ENCODE measurements around the gene HPS3. TPM values are rescaled to one million over a fixed set of nuclear protein-coding genes. Genes with fewer than 3 reads are reported as not detected.
A peak's percentile ranks its signal among the peaks of the same experiment; 100 is the strongest.
"Not testable (repeated sequence)": the region's sequence is repeated elsewhere in the genome, so short reads cannot be mapped to it uniquely, and the experiment has no call there.

The HPS3 gene
- polyA plus RNA-seq, 1 donor from 2014 or later, result 17.1 TPM

DNA sequence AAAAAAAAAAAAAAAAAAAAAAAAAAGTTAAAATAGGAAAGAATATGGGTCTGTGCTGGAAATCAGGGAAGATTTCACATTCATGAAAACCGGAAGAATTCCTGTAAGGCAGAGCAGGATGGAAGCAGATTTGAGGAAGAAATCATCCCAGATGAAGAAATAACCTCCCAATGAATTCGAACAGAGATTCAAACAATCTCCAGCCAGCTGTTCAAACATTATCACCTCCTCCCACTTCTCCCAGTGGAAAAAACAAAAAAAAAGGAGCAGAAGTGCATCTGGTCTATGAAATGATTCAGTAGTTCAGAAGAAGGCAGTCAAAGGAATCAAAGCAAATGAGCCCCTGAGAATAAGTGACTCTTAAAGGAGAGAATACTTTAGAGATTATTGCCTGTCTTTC lies 59.1 kb downstream of the HPS3 start:
- Histone ChIP-seq H3K4me2 (ENCODE audit: low read length) (no peak overlapping the region), H3K9me3 (ENCODE audit: low read length) (peaks cover 4% of the 10 kb centered on the region), H3K9me2 (ENCODE audit: insufficient read depth, low read length) (no peaks in the 10 kb centered on the region), H4K20me1 (ENCODE audit: insufficient read depth) (no peaks in the 10 kb centered on the region), H3F3A (ENCODE audit: insufficient read depth, low read length, poor library complexity, severe bottlenecking) (no peaks in the 10 kb centered on the region), H3K9ac (ENCODE audit: low read length) (no peak overlapping the region), H3K36me3 (ENCODE audit: insufficient read depth, low read length) (no peaks in the 10 kb centered on the region), H3K27ac (ENCODE audit: low read length) (no peak overlapping the region), H3K27me3 (ENCODE audit: insufficient read depth, low read depth, low read length) (no peaks in the 10 kb centered on the region), H2AFZ (ENCODE audit: low read depth, low read length) (no peak overlapping the region), H3K4me3 (ENCODE audit: low read length) (no peak overlapping the region), H3K79me2 (replicated peaks; ENCODE audit: insufficient read depth, low read length) (no peaks in the 10 kb centered on the region)
- TF ChIP-seq REST (IDR thresholded peaks at IDR 0.05; ENCODE audit: borderline replicate concordance) (no peak), MXI1 (conservative IDR thresholded peaks at IDR 0.05; ENCODE audit: poor library complexity, severe bottlenecking) (no peak), EP300 (conservative IDR thresholded peaks at IDR 0.05; ENCODE audit: poor library complexity, severe bottlenecking) (no peak), EZH2 (IDR thresholded peaks at IDR 0.05; ENCODE audit: borderline replicate concordance, insufficient read depth, low read length, poor library complexity, severe bottlenecking) (no peak)
- TF ChIP-seq, protein P1, sequence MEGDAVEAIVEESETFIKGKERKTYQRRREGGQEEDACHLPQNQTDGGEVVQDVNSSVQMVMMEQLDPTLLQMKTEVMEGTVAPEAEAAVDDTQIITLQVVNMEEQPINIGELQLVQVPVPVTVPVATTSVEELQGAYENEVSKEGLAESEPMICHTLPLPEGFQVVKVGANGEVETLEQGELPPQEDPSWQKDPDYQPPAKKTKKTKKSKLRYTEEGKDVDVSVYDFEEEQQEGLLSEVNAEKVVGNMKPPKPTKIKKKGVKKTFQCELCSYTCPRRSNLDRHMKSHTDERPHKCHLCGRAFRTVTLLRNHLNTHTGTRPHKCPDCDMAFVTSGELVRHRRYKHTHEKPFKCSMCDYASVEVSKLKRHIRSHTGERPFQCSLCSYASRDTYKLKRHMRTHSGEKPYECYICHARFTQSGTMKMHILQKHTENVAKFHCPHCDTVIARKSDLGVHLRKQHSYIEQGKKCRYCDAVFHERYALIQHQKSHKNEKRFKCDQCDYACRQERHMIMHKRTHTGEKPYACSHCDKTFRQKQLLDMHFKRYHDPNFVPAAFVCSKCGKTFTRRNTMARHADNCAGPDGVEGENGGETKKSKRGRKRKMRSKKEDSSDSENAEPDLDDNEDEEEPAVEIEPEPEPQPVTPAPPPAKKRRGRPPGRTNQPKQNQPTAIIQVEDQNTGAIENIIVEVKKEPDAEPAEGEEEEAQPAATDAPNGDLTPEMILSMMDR (IDR thresholded peaks at IDR 0.05; ENCODE audit: poor library complexity, severe bottlenecking), result no peak

GRCh38 chr3:149195221-149195620 lies 65.8 kb downstream of the HPS3 start:
- Histone ChIP-seq H3K9ac (ENCODE audit: low read length) (no peak overlapping the region), H3K27me3 (ENCODE audit: insufficient read depth, low read depth, low read length) (peaks cover 5% of the 10 kb centered on the region), H3K4me2 (ENCODE audit: low read length) (no peak overlapping the region), H4K20me1 (ENCODE audit: insufficient read depth) (no peaks in the 10 kb centered on the region), H2AFZ (ENCODE audit: low read depth, low read length) (no peak overlapping the region), H3K9me3 (ENCODE audit: low read length) (no peaks in the 10 kb centered on the region), H3F3A (ENCODE audit: insufficient read depth, low read length, poor library complexity, severe bottlenecking) (no peaks in the 10 kb centered on the region), H3K4me3 (ENCODE audit: low read length) (no peak overlapping the region), H3K9me2 (ENCODE audit: insufficient read depth, low read length) (no peaks in the 10 kb centered on the region), H3K27ac (ENCODE audit: low read length) (no peak overlapping the region), H3K79me2 (replicated peaks; ENCODE audit: insufficient read depth, low read length) (no peaks in the 10 kb centered on the region), H3K36me3 (ENCODE audit: insufficient read depth, low read length) (no peaks in the 10 kb centered on the region)
- TF ChIP-seq RAD21 (conservative IDR thresholded peaks at IDR 0.05), result no peak
- TF ChIP-seq MXI1 (conservative IDR thresholded peaks at IDR 0.05; ENCODE audit: poor library complexity, severe bottlenecking), result no peak
- TF ChIP-seq, protein P1 (IDR thresholded peaks at IDR 0.05; ENCODE audit: poor library complexity, severe bottlenecking), result no peak
- no peak for TF ChIP-seq TAF1 (IDR thresholded peaks at IDR 0.05; ENCODE audit: low read depth)
- TF ChIP-seq EP300 (conservative IDR thresholded peaks at IDR 0.05; ENCODE audit: poor library complexity, severe bottlenecking), result no peak

- not testable (repeated sequence) for H2AFZ ChIP-seq (ENCODE audit: low read depth, low read length); H3K4me2 ChIP-seq (ENCODE audit: low read length); H3K9ac ChIP-seq (ENCODE audit: low read length); H3K36me3 ChIP-seq (ENCODE audit: insufficient read depth, low read length); H3F3A ChIP-seq (ENCODE audit: insufficient read depth, low read length, poor library complexity, severe bottlenecking); H3K27ac ChIP-seq (ENCODE audit: low read length); H4K20me1 ChIP-seq (ENCODE audit: insufficient read depth); H3K79me2 ChIP-seq (replicated peaks; ENCODE audit: insufficient read depth, low read length); H3K27me3 ChIP-seq (ENCODE audit: insufficient read depth, low read depth, low read length); H3K9me2 ChIP-seq (ENCODE audit: insufficient read depth, low read length); H3K9me3 ChIP-seq (ENCODE audit: low read length)
- peak overlapping the region; percentile 19 for H3K4me3 ChIP-seq (ENCODE audit: low read length)
Measured at GRCh38 chr3:149196805-149197592, 67.6 kb downstream of the HPS3 start.
